HL-60 (cell line): ENCODE data around the gene AQP1.

Experiments used
- DNase-seq, 2 experiments: peaks; one replicate each; pipeline ENCODE4 v3.0.0-alpha.2; 2010 to 2020; ENCODE audit warnings: low read depth in 1 of 2, low spot score in 1 of 2
- H3K27ac ChIP-seq: fragments of 250-450 bp; sonication (Bioruptor Pico); replicated peaks from 2 replicates; pipeline ENCODE4 v1.5.1; 2020; ENCODE audit warnings: mild to moderate bottlenecking, moderate library complexity
- H3K27me3 ChIP-seq: fragments of 250-450 bp; sonication (Bioruptor Pico); 2 replicates; pipeline ENCODE4 v1.5.1; 2021; ENCODE audit warnings: mild to moderate bottlenecking, moderate library complexity; ENCODE audit not compliant: insufficient read depth, poor library complexity, severe bottlenecking
- H3K4me3 ChIP-seq: replicated peaks from 2 replicates; pipeline ENCODE4 v1.5.1; 2011; ENCODE audit warnings: mild to moderate bottlenecking, control low read depth, low read length; ENCODE audit not compliant: insufficient read depth
- CTCF ChIP-seq: IDR thresholded peaks from one replicate; pipeline ENCODE4 v1.5.1; 2011; ENCODE audit warnings: low read length, control low read depth, inconsistent platforms; ENCODE audit not compliant: insufficient read depth
- GABPA ChIP-seq: IDR thresholded peaks from 2 replicates; pipeline ENCODE4 v1.6.1; 2012; ENCODE audit warnings: low read depth
- POLR2AphosphoS5 ChIP-seq: IDR thresholded peaks from 2 replicates; pipeline ENCODE4 v1.6.1; 2012; ENCODE audit warnings: low read depth
- SPI1 ChIP-seq: IDR thresholded peaks from 2 replicates; pipeline ENCODE4 v1.6.1; 2012; ENCODE audit warnings: low read depth, mild to moderate bottlenecking, borderline replicate concordance
- TF ChIP-seq, protein P1 (sequence below): IDR thresholded peaks from 2 replicates; pipeline ENCODE4 v1.6.1; 2012; ENCODE audit warnings: low read depth; ENCODE audit not compliant: insufficient replicate concordance

Gene AQP1

GRCh38 chr7:30971840-30972563, 60.3 kb downstream of the AQP1 start:
- no peak overlapping the region for H3K27ac ChIP-seq
- no peak overlapping the region for H3K4me3 ChIP-seq
- DNase-seq, result no peak
- TF ChIP-seq SPI1 (no peak), GABPA (no peak), CTCF (no peak), POLR2AphosphoS5 (no peak)
- TF ChIP-seq, protein P1, sequence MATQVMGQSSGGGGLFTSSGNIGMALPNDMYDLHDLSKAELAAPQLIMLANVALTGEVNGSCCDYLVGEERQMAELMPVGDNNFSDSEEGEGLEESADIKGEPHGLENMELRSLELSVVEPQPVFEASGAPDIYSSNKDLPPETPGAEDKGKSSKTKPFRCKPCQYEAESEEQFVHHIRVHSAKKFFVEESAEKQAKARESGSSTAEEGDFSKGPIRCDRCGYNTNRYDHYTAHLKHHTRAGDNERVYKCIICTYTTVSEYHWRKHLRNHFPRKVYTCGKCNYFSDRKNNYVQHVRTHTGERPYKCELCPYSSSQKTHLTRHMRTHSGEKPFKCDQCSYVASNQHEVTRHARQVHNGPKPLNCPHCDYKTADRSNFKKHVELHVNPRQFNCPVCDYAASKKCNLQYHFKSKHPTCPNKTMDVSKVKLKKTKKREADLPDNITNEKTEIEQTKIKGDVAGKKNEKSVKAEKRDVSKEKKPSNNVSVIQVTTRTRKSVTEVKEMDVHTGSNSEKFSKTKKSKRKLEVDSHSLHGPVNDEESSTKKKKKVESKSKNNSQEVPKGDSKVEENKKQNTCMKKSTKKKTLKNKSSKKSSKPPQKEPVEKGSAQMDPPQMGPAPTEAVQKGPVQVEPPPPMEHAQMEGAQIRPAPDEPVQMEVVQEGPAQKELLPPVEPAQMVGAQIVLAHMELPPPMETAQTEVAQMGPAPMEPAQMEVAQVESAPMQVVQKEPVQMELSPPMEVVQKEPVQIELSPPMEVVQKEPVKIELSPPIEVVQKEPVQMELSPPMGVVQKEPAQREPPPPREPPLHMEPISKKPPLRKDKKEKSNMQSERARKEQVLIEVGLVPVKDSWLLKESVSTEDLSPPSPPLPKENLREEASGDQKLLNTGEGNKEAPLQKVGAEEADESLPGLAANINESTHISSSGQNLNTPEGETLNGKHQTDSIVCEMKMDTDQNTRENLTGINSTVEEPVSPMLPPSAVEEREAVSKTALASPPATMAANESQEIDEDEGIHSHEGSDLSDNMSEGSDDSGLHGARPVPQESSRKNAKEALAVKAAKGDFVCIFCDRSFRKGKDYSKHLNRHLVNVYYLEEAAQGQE, result no peak
- no peaks in the 10 kb centered on the region for H3K27me3 ChIP-seq

DNA sequence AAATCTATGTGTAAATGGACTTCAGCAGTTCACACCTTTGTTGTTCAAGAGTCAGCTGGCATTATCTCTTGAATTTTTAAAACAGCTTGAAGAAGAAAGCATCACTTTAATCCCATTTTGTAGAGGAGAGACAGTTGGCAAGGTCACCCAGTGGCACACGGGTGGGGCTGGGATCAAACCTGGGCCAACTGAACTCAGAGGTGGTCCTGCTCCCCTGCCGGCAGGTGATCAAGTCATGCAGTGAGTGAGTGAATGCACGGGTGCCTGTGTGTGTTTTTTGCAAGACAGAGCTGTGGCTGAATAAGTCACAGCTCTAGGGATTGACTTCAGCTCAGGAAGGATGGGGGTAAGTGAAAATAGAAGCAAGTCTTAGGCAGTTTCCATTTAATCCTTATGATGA, 61.6 kb downstream of the AQP1 start:
- H3K4me3 ChIP-seq, result no peak overlapping the region
- H3K27ac ChIP-seq, result no peak overlapping the region
- DNase-seq, result no peak
- TF ChIP-seq POLR2AphosphoS5 (no peak), CTCF (no peak), SPI1 (no peak), GABPA (no peak)
- TF ChIP-seq, protein P1, result no peak
- no peaks in the 10 kb centered on the region for H3K27me3 ChIP-seq

GRCh38 chr7:30973791-30974604, 62.3 kb downstream of the AQP1 start:
- no peak overlapping the region for H3K4me3 ChIP-seq
- no peaks in the 10 kb centered on the region for H3K27me3 ChIP-seq
- H3K27ac ChIP-seq, result no peak overlapping the region

More at GRCh38 chr7:30973791-30974604, 62.3 kb downstream of the AQP1 start:
- no peak for DNase-seq
- TF ChIP-seq CTCF (no peak), POLR2AphosphoS5 (no peak), SPI1 (no peak), GABPA (no peak)
- TF ChIP-seq, protein P1, result no peak
